Tibial nerve (tissue), 4 donors: ENCODE measurements around the gene CD58. TPM values are rescaled to one million over a fixed set of nuclear protein-coding genes. Genes with fewer than 3 reads are reported as not detected.

Experiments used
- DNase-seq, 2 donors: peaks; one replicate each; pipeline ENCODE4 v3.0.0-alpha.2; 2019; ENCODE audit warnings: low spot score in 2 of 2
- H3K27ac ChIP-seq, 4 donors: fragments of 200-600 bp; sonication (generic) in 3 of 4; one replicate each; pipeline ENCODE4 v1.5.1; 2017 to 2019; ENCODE audit warnings: mild to moderate bottlenecking in 1 of 4
- H3K27me3 ChIP-seq, 2 donors: fragments of 200-600 bp; sonication (generic) in 1 of 2; one replicate each; pipeline versions ENCODE4 v1.5.1 to v1.6.0; 2017 to 2019
- H3K36me3 ChIP-seq, 3 donors: fragments of 200-600 bp; sonication (generic); one replicate each; pipeline ENCODE4 v1.5.1; 2018 to 2019
- H3K4me1 ChIP-seq, 4 donors: fragments of 200-600 bp; sonication (generic) in 3 of 4; one replicate each; pipeline ENCODE4 v1.5.1; 2017 to 2019
- H3K4me3 ChIP-seq, 4 donors: fragments of 200-600 bp; sonication (generic) in 3 of 4; one replicate each; pipeline ENCODE4 v1.5.1; 2017 to 2019; ENCODE audit warnings: mild to moderate bottlenecking in 1 of 4, moderate library complexity in 1 of 4
- H3K9me3 ChIP-seq, 4 donors: fragments of 200-600 bp; sonication (generic) in 3 of 4; one replicate each; pipeline ENCODE4 v1.5.1; 2017 to 2019
- EP300 ChIP-seq, 2 donors: sonication (generic); formaldehyde crosslinking; IDR thresholded peaks; one replicate each; pipeline ENCODE4 v1.6.1; 2017; ENCODE audit warnings: antibody characterized with exemption in 2 of 2, mild to moderate bottlenecking in 1 of 2
- POLR2A ChIP-seq, 2 donors: fragments of 450-650 bp; IDR thresholded peaks; one replicate each; pipeline ENCODE4 v1.6.1; 2017; ENCODE audit warnings: antibody characterized with exemption in 2 of 2, mild to moderate bottlenecking in 2 of 2, moderate library complexity in 2 of 2
- WGBS, 2 donors: methylation state at CpG; one replicate each; pipeline ENCODE4 v1.1.5; 2018; 5-methylcytosine and 5-hydroxymethylcytosine counted together
- total RNA-seq, 4 donors: library from RNA; depleted of rRNA; stranded (reverse); fragments of >200 nt; gene quantifications; one replicate each; pipeline ENCODE4 v1.1.0, GENCODE V29; 2016
- TF ChIP-seq, protein P1 (sequence below), 5 experiments: fragments of 200-600 bp in 3 of 5; fragments of 450-650 bp in 2 of 5; sonication (generic) in 3 of 5; IDR thresholded peaks; one replicate each; pipeline ENCODE4 v1.5.1; 2016 to 2019; ENCODE audit warnings: antibody characterized with exemption in 5 of 5, mild to moderate bottlenecking in 3 of 5, moderate library complexity in 2 of 5

CD58 gene
- total RNA-seq, 4 donors from 2014 or later = 15.9 to 36.0 (median 21.8) TPM

DNA sequence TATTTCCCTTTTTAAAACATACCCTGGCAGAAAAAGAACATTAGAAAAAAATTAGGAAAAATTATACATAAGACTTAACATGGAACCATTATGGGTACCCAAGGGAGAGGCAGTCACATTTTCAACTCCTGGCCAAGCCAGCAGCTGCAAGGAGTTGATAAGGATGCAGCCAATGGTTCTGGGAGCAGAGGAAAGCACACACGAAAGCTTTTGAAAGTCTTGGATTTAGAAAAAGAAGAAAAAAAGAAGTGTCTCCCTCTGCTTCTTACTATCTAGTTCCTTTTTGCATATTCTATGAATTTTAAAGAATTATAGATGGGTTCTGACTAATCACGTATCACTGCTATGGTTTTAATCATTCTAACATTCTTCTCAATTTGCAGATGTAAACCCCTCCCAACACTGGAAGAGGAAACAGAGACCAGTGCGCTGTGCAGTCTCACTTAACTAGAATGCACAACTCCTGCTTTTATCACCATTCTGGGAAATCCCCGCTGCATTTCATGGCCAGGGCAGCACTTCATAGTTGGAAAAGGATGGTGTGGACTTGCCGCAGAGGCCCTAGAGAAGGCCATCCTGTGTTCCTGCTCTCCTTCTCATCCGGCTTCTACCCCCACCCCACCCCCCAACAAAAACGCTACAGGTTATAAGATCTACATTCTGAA lies 2.7 kb upstream of the CD58 start:
- DNase-seq = no peak
- no peaks in the 10 kb centered on the region for H3K36me3 ChIP-seq
- H3K27me3 ChIP-seq = no peaks in the 10 kb centered on the region
- 88 to 91% methylated on average over 7 of the region's 7 CpGs for WGBS, 2 donors
- H3K9me3 ChIP-seq = no peaks in the 10 kb centered on the region
- H3K4me3 ChIP-seq = no peak overlapping the region
- TF ChIP-seq EP300 (IDR thresholded peaks at IDR 0.05) (no peak), POLR2A (IDR thresholded peaks at IDR 0.05) (no peak)
- TF ChIP-seq, protein P1, sequence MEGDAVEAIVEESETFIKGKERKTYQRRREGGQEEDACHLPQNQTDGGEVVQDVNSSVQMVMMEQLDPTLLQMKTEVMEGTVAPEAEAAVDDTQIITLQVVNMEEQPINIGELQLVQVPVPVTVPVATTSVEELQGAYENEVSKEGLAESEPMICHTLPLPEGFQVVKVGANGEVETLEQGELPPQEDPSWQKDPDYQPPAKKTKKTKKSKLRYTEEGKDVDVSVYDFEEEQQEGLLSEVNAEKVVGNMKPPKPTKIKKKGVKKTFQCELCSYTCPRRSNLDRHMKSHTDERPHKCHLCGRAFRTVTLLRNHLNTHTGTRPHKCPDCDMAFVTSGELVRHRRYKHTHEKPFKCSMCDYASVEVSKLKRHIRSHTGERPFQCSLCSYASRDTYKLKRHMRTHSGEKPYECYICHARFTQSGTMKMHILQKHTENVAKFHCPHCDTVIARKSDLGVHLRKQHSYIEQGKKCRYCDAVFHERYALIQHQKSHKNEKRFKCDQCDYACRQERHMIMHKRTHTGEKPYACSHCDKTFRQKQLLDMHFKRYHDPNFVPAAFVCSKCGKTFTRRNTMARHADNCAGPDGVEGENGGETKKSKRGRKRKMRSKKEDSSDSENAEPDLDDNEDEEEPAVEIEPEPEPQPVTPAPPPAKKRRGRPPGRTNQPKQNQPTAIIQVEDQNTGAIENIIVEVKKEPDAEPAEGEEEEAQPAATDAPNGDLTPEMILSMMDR (IDR thresholded peaks at IDR 0.05) = no peak
- H3K4me1 ChIP-seq = peaks cover 0 to 27% (median 3%) of the 10 kb centered on the region in 4 donors
- no peak overlapping the region for H3K27ac ChIP-seq

DNA sequence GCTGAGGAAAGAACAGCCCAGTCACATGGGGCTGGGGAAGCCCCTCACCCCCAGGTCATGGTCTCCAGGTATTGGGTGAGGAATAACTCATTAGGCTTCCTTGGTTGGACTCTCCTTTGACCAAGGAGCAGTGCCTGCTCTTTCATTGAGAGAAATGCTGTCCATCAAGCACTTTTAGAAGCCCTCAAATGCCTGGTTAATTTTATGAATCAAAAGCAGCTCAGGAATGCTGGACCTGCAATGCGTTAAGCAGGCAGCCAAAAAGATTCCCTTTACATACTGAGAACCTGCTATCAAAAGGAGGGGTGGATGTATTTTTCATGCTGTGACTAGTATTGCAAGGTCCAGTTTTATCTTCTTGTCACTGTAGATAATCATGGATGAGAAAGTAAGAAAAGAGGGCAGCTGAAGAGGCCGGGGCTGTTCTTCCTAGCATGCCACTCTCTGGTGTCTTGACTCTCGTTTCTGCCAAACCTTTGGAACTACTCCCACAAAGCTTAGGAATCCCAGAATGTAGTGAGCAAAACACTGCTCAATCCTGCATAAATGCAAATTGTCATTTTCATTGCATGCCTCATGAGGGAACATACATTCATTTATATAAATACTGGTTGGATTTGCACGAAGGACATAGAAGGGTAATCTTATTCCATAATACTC lies 2.1 kb upstream of the CD58 start:
- TF ChIP-seq, protein P1 (IDR thresholded peaks at IDR 0.05) = no peak
- no peak for TF ChIP-seq POLR2A (IDR thresholded peaks at IDR 0.05)
- no peak for TF ChIP-seq EP300 (IDR thresholded peaks at IDR 0.05)
- WGBS, 2 donors = 75 to 79% methylated on average over 4 of the region's 4 CpGs
- no peaks in the 10 kb centered on the region for H3K27me3 ChIP-seq
- no peak for DNase-seq
- no peak overlapping the region for H3K4me3 ChIP-seq
- no peaks in the 10 kb centered on the region for H3K9me3 ChIP-seq
- no peaks in the 10 kb centered on the region for H3K36me3 ChIP-seq
- no peak overlapping the region for H3K27ac ChIP-seq
- peaks cover 0 to 27% (median 3%) of the 10 kb centered on the region in 4 donors for H3K4me1 ChIP-seq

DNA sequence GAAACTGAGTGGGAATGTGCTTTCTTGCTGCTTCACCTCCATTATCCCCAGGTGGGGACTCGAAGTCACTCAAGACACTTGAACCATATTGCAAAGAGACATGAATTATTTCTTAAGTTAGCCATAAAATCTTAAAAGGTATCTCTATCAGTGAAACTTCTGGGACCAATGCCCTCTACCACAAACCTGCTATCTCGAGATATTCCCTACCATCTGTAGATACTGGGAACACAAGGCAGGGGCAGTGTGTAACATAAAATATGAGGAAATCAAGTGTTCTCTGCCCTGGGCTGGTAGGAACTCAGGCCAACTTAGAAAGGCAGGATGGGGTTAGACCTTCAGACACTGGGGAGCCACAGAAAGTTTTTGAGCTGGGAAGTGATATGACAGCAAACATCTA lies 1.3 kb upstream of the CD58 start:
- Histone ChIP-seq H3K27me3 (no peaks in the 10 kb centered on the region), H3K9me3 (no peaks in the 10 kb centered on the region), H3K27ac (no peak overlapping the region), H3K4me3 (no peak overlapping the region), H3K4me1 (peaks cover 0 to 27% (median 3%) of the 10 kb centered on the region in 4 donors), H3K36me3 (no peaks in the 10 kb centered on the region)
- WGBS, 2 donors = 91 to 94% methylated on average over 2 of the region's 2 CpGs
- TF ChIP-seq, protein P1 (IDR thresholded peaks at IDR 0.05) = no peak
- TF ChIP-seq POLR2A (IDR thresholded peaks at IDR 0.05) = no peak
- no peak for TF ChIP-seq EP300 (IDR thresholded peaks at IDR 0.05)
- no peak for DNase-seq

DNA sequence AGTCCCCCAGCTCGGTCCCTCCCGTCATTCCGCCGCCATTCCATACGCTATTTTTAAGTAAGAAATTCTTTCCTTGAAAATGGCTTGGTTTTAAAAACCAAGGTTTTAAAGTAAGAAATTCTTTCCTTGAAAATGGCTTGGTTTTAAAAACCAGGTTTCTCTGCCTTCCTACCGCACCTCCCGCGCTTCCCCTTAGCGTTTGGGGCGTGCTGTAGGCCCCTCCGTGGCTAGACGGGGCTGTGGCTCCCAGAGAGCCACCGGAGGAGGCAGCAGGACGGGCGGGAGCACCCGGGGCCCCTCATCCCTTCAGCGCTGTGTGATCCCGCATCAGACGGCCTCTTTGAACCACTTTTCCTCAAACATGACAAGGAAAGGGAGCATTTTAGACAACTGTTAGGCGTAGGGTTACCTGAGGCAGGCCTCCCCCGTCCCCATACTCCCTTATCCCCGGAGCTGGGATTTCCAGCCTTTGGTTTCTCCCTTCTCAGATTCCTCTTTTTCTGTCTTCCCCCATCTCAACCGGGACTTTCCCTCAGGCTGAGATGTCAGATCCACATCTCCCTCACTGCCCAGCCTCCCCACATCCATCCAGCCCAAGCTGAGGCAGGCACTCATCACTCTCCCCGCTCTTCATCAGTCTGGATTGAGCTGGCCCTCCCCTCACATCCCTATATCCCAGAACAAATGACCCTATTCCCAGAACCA lies 541 bp upstream of the CD58 start:
- H3K4me1 ChIP-seq = peaks cover 0 to 27% (median 3%) of the 10 kb centered on the region in 4 donors
- no peaks in the 10 kb centered on the region for H3K36me3 ChIP-seq
- H3K9me3 ChIP-seq = no peaks in the 10 kb centered on the region
- no peaks in the 10 kb centered on the region for H3K27me3 ChIP-seq
- peak overlapping the region; percentile 54 to 96 (median 86) for H3K4me3 ChIP-seq
- WGBS, 2 donors = 8 to 11% methylated on average over 24 of the region's 24 CpGs
- H3K27ac ChIP-seq = peak overlapping the region; percentile 91 to 98 (median 94)
- TF ChIP-seq, protein P1 (IDR thresholded peaks at IDR 0.05) = no peak
- TF ChIP-seq EP300 (IDR thresholded peaks at IDR 0.05) = no peak
- TF ChIP-seq POLR2A (IDR thresholded peaks at IDR 0.05) = no peak
- no peak for DNase-seq
